Measurements from ENCODE around the gene BICC1. TPM values are rescaled to one million over a fixed set of nuclear protein-coding genes. Genes with fewer than 3 reads are reported as not detected.
A peak's percentile ranks its signal among the peaks of the same experiment; 100 is the strongest.

The BICC1 gene
- 8.7 to 9.9 TPM (median 9.3 TPM) in 3 replicates for total RNA-seq

DNA sequence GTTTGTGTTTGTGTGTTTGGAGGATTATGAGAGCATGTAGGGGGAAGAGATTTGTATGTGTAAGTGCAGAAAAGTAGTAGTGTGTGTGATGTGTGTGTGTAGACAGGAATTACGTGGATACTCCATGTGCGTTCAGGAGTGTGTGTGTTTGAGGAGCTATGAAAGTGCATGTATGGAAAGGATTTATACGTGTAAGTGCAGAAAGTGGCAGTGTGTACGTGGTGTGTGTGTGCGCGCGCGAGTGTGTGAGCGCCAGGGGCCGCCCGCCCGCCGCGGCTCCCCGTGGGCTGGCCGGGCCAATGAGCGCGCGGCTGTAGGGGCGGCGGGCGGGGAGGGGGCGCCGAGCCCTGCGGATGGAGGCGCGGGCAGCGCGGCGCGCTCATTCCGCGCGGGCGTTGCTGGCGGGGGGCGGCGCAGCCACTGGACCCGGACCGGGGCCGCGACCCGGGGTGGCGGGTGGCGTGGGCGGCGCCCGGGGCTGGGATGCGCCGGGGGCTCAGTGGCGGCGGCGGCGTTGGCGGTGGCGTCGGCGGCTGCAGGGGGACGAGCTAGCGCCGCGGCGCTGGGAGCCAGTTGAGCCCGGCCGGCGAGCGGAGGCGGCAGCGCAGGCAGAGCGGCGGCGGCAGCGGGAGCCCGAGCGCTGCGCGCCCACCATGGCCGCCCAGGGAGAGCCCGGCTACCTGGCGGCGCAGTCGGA is at the start of gene BICC1:
TSS of gene BICC1 (plus strand) at position 382 of the 697 bp plus-strand sequence. CDS start at position 654, 272 bp downstream.
- peaks cover 29% of the 10 kb centered on the region for H3K27me3 Mint-ChIP-seq (ENCODE audit: low read depth)
- TF ChIP-seq, protein P1, sequence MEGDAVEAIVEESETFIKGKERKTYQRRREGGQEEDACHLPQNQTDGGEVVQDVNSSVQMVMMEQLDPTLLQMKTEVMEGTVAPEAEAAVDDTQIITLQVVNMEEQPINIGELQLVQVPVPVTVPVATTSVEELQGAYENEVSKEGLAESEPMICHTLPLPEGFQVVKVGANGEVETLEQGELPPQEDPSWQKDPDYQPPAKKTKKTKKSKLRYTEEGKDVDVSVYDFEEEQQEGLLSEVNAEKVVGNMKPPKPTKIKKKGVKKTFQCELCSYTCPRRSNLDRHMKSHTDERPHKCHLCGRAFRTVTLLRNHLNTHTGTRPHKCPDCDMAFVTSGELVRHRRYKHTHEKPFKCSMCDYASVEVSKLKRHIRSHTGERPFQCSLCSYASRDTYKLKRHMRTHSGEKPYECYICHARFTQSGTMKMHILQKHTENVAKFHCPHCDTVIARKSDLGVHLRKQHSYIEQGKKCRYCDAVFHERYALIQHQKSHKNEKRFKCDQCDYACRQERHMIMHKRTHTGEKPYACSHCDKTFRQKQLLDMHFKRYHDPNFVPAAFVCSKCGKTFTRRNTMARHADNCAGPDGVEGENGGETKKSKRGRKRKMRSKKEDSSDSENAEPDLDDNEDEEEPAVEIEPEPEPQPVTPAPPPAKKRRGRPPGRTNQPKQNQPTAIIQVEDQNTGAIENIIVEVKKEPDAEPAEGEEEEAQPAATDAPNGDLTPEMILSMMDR (IDR thresholded peaks at IDR 0.05; ENCODE audit: unreplicated experiment), result no peak
- peak within 1 kb of the TSS; percentile 80 for H3K4me3 Mint-ChIP-seq
- H3K27ac Mint-ChIP-seq, result peak within 1 kb of the TSS; percentile 64
- DNase-seq (ENCODE audit: low spot score in 2 of 2, unreplicated experiment in 2 of 2), result peak; percentile 32 to 72
- no peaks in the 10 kb centered on the region for H3K9me3 Mint-ChIP-seq
- H3K4me1 Mint-ChIP-seq, result peaks cover 17% of the 10 kb centered on the region
- H3K36me3 Mint-ChIP-seq, result no peaks in the 10 kb centered on the region

- Mint-ChIP-seq H3K9me3 (peaks cover 21% of the 10 kb centered on the region), H3K36me3 (no peaks in the 10 kb centered on the region), H3K27ac (no peak overlapping the region), H3K4me1 (peaks cover 6% of the 10 kb centered on the region), H3K4me3 (no peak overlapping the region), H3K27me3 (ENCODE audit: low read depth) (no peaks in the 10 kb centered on the region)
- TF ChIP-seq, protein P1 (IDR thresholded peaks at IDR 0.05; ENCODE audit: unreplicated experiment), result no peak
- DNase-seq (ENCODE audit: low spot score in 2 of 2, unreplicated experiment in 2 of 2), result no peak
Observed at GRCh38 chr10:58464956-58465355, 47.7 kb upstream of the BICC1 start.

DNA sequence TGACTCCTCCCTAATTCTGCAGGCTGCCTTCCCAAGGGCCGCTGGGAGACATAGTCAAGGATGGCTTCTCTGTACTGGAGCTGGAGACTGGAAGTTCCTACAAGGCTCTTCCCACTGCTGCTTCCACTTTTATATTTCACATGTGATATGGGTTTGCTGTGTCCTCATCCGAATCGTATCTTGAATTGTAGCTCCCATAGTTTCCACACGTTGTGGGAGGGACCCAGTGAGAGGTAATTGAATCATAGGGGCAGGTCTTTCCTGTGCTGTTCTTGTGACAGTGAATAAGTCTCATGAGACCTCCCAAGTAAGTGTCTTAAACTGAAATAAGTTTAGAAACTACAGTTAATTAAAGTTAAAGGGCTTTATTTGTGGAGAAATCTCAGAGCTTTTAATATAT is 47.0 kb upstream of the BICC1 start:
- DNase-seq (ENCODE audit: low spot score in 2 of 2, unreplicated experiment in 2 of 2), result no peak

GRCh38 chr10:58467931-58468635 is 44.6 kb upstream of the BICC1 start:
- Mint-ChIP-seq H3K4me3 (no peak overlapping the region), H3K36me3 (no peaks in the 10 kb centered on the region), H3K27me3 (ENCODE audit: low read depth) (peaks cover 25% of the 10 kb centered on the region), H3K9me3 (peaks cover 5% of the 10 kb centered on the region), H3K27ac (peak overlapping the region; percentile 74), H3K4me1 (peaks cover 6% of the 10 kb centered on the region)
- no peak for DNase-seq (ENCODE audit: low spot score in 2 of 2, unreplicated experiment in 2 of 2)
- TF ChIP-seq, protein P1 (IDR thresholded peaks at IDR 0.05; ENCODE audit: unreplicated experiment), result no peak

More for the DNA sequence above, 47.0 kb upstream of the BICC1 start:
- Mint-ChIP-seq H3K4me1 (peaks cover 6% of the 10 kb centered on the region), H3K4me3 (no peak overlapping the region), H3K9me3 (peaks cover 17% of the 10 kb centered on the region), H3K27ac (no peak overlapping the region), H3K27me3 (ENCODE audit: low read depth) (peaks cover 4% of the 10 kb centered on the region), H3K36me3 (no peaks in the 10 kb centered on the region)
- TF ChIP-seq, protein P1 (IDR thresholded peaks at IDR 0.05; ENCODE audit: unreplicated experiment), result no peak

DNA sequence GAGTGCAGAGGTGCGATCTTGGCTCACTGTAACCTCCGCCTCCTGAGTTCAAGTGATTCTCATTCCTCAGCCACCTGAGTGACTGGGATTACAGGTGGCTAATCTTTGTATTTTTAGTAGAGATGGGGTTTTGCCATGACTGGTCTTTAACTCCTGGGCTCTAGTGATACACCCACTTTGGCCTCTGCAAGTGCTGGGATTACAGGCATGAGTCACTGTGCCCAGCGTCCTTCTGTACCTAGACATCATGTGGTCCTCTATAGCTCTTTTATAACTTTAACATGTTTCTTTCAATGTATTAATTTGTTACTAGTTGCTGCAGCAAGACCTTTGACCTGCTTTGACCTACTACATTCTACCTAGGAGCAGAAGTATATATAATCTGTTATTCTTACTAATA is 38.7 kb upstream of the BICC1 start:
- DNase-seq (ENCODE audit: low spot score in 2 of 2, unreplicated experiment in 2 of 2), result no peak
- Mint-ChIP-seq H3K9me3 (no peaks in the 10 kb centered on the region), H3K36me3 (no peaks in the 10 kb centered on the region), H3K4me3 (no peak overlapping the region), H3K4me1 (peaks cover 9% of the 10 kb centered on the region), H3K27me3 (ENCODE audit: low read depth) (peaks cover 27% of the 10 kb centered on the region), H3K27ac (no peak overlapping the region)
- TF ChIP-seq, protein P1 (IDR thresholded peaks at IDR 0.05; ENCODE audit: unreplicated experiment), result no peak

Data from mesothelial cell of epicardium (in vitro differentiated cells).